H1 (cell line): Measurements from ENCODE around the gene TRIM14. TPM values are rescaled to one million over a fixed set of nuclear protein-coding genes. Genes with fewer than 3 reads are reported as not detected.

Experiments used
- CTCF ChIA-PET: fragments of 300-600 bp; sonication (Branson Sonifier 250); formaldehyde crosslinking; loops from one replicate; lab custom pipeline; 2021; ENCODE audit not compliant: partially characterized antibody; lab: Charles Lee
- POLR2A ChIA-PET: fragments of 300-600 bp; sonication (Branson Sonifier 250); formaldehyde crosslinking; loops from one replicate; lab custom pipeline; 2021; ENCODE audit warnings: inconsistent platforms; ENCODE audit not compliant: partially characterized antibody; lab: Charles Lee
- DNase-seq, 2 experiments: peaks; one replicate each; pipeline versions ENCODE4 v3.0.0 to v3.0.0-alpha.2; 2010 to 2022; ENCODE audit warnings: low spot score in 2 of 2, low read depth in 1 of 2, mixed read lengths in 1 of 2
- FAIRE-seq: peaks from 2 replicates; lab custom pipeline; 2011; peaks lifted over from hg19 to GRCh38; lab: Jason Lieb, UNC
- H2AFZ ChIP-seq: 2 replicates; pipeline ENCODE4 v1.8.1; 2012; ENCODE audit warnings: low read length, inconsistent platforms
- H2AK5ac ChIP-seq: 2 replicates; pipeline ENCODE4 v1.6.1; 2013; ENCODE audit warnings: low read depth, low read length
- H2BK120ac ChIP-seq: replicated peaks from 2 replicates; pipeline ENCODE3; 2013; ENCODE audit warnings: low read depth, low read length, inconsistent platforms
- H2BK12ac ChIP-seq: 2 replicates; pipeline ENCODE4 v1.6.1; 2013; ENCODE audit warnings: low read depth, low read length
- H2BK15ac ChIP-seq: 2 replicates; pipeline ENCODE4 v1.6.1; 2013; ENCODE audit warnings: low read length
- H2BK20ac ChIP-seq: 2 replicates; pipeline ENCODE4 v1.6.1; 2013; ENCODE audit warnings: low read length
- H2BK5ac ChIP-seq: 2 replicates; pipeline ENCODE4 v1.6.1; 2013; ENCODE audit warnings: low read depth, low read length
- H3K14ac ChIP-seq: 2 replicates; pipeline ENCODE4 v1.6.1; 2013; ENCODE audit warnings: inconsistent platforms; ENCODE audit not compliant: insufficient read length
- H3K18ac ChIP-seq: 2 replicates; pipeline ENCODE4 v1.6.1; 2013; ENCODE audit warnings: low read length; ENCODE audit errors: extremely low read depth
- H3K23ac ChIP-seq: 2 replicates; pipeline ENCODE4 v1.6.1; 2013; ENCODE audit warnings: inconsistent platforms; ENCODE audit not compliant: insufficient read length
- H3K23me2 ChIP-seq: 2 replicates; pipeline ENCODE4 v1.6.1; 2013; ENCODE audit warnings: low read depth, low read length
- H3K27ac ChIP-seq: 2 replicates; pipeline ENCODE4 v1.6.1; 2011; ENCODE audit warnings: low read depth, low read length, inconsistent platforms
- H3K27me3 ChIP-seq, 4 experiments: replicated peaks in 1 of 4; 1 replicate in 1 of 4; 2 replicates in 3 of 4; pipeline versions ENCODE4 v1.6.1 to v1.8.1; 2011 to 2013; ENCODE audit warnings: low read length in 3 of 4, mild to moderate bottlenecking in 3 of 4, inconsistent platforms in 2 of 4, mixed read lengths in 2 of 4, moderate library complexity in 1 of 4; ENCODE audit not compliant: control insufficient read depth in 3 of 4, insufficient read depth in 3 of 4; ENCODE audit errors: extremely low read depth in 1 of 4
- H3K36me3 ChIP-seq, 4 experiments: 2 replicates each; pipeline versions ENCODE4 v1.6.1 to v1.8.1; 2011 to 2013; ENCODE audit warnings: mild to moderate bottlenecking in 4 of 4, low read length in 3 of 4, moderate library complexity in 2 of 4, control low read depth in 1 of 4, inconsistent platforms in 1 of 4; ENCODE audit not compliant: insufficient read depth in 4 of 4, control insufficient read depth in 2 of 4
- H3K4ac ChIP-seq: replicated peaks from 2 replicates; pipeline ENCODE3; 2013; ENCODE audit warnings: low read length, low read depth, mixed read lengths, inconsistent platforms; ENCODE audit not compliant: insufficient read length
- H3K4me1 ChIP-seq, 4 experiments: replicated peaks in 1 of 4; 1 replicate in 1 of 4; 2 replicates in 3 of 4; pipeline versions ENCODE4 v1.6.1 to v1.8.1; 2011 to 2013; ENCODE audit warnings: low read length in 3 of 4, inconsistent platforms in 2 of 4, mixed read lengths in 1 of 4; ENCODE audit not compliant: insufficient read depth in 4 of 4, control insufficient read depth in 3 of 4
- H3K4me2 ChIP-seq, 2 experiments: 2 replicates each; pipeline versions ENCODE4 v1.6.1 to v1.8.1; 2011 to 2013; ENCODE audit warnings: low read depth in 2 of 2, low read length in 2 of 2, control low read depth in 1 of 2, inconsistent platforms in 1 of 2, mild to moderate bottlenecking in 1 of 2; ENCODE audit not compliant: insufficient read depth in 1 of 2
- H3K4me3 ChIP-seq, 4 experiments: fragments of 200-600, 300-600 bp in 1 of 4; sonication (generic), shearing (Covaris generic), sonication (Bioruptor Twin) in 1 of 4; 2 replicates each; pipeline versions ENCODE4 v1.5.1 to v1.8.1; 2011 to 2016; ENCODE audit warnings: low read length in 4 of 4, low read depth in 3 of 4, control low read depth in 2 of 4, inconsistent platforms in 2 of 4, mild to moderate bottlenecking in 2 of 4, mixed read lengths in 1 of 4, moderate library complexity in 1 of 4; ENCODE audit not compliant: insufficient read depth in 2 of 4; ENCODE audit errors: extremely low read depth in 1 of 4
- H3K56ac ChIP-seq: replicated peaks from 2 replicates; pipeline ENCODE3; 2013; ENCODE audit warnings: low read depth, mild to moderate bottlenecking, mixed read lengths, low read length, inconsistent platforms; ENCODE audit not compliant: insufficient read length
- H3K79me1 ChIP-seq: 2 replicates; pipeline ENCODE4 v1.6.1; 2013; ENCODE audit warnings: low read depth, low read length, control low read depth
- H3K79me2 ChIP-seq, 2 experiments: 2 replicates each; pipeline versions ENCODE4 v1.6.1 to v1.8.1; 2012 to 2013; ENCODE audit warnings: low read length in 2 of 2, mild to moderate bottlenecking in 2 of 2, inconsistent platforms in 1 of 2; ENCODE audit not compliant: insufficient read depth in 2 of 2, control insufficient read depth in 1 of 2
- H3K9ac ChIP-seq, 4 experiments: replicated peaks in 1 of 4; 1 replicate in 1 of 4; 2 replicates in 3 of 4; pipeline versions ENCODE4 v1.6.1 to v1.8.1; 2011 to 2013; ENCODE audit warnings: low read depth in 3 of 4, low read length in 3 of 4, control low read depth in 2 of 4, mild to moderate bottlenecking in 2 of 4, moderate library complexity in 2 of 4, inconsistent platforms in 1 of 4; ENCODE audit errors: extremely low read depth in 1 of 4
- H3K9me3 ChIP-seq, 2 experiments: 2 replicates each; pipeline versions ENCODE4 v1.6.1 to v1.8.1; 2012 to 2013; ENCODE audit warnings: mild to moderate bottlenecking in 2 of 2, moderate library complexity in 2 of 2, control low read depth in 1 of 2, inconsistent platforms in 1 of 2, low read depth in 1 of 2, low read length in 1 of 2, mixed read lengths in 1 of 2; ENCODE audit not compliant: insufficient read depth in 2 of 2
- H4K20me1 ChIP-seq, 2 experiments: replicated peaks in 1 of 2; 2 replicates each; pipeline versions ENCODE3 to v1.8.1; 2011 to 2013; ENCODE audit warnings: inconsistent platforms in 2 of 2, low read length in 2 of 2, mild to moderate bottlenecking in 1 of 2; ENCODE audit not compliant: insufficient read depth in 2 of 2, control insufficient read depth in 1 of 2
- H4K5ac ChIP-seq: 2 replicates; pipeline ENCODE4 v1.6.1; 2013; ENCODE audit warnings: low read length, low read depth, mixed read lengths, inconsistent platforms; ENCODE audit not compliant: insufficient read length
- H4K8ac ChIP-seq: 2 replicates; pipeline ENCODE4 v1.8.0; 2013; ENCODE audit warnings: mild to moderate bottlenecking, moderate library complexity, low read length, inconsistent platforms; ENCODE audit not compliant: insufficient read depth; ENCODE audit errors: extremely low read depth
- H4K91ac ChIP-seq: replicated peaks from 2 replicates; pipeline ENCODE3; 2013; ENCODE audit warnings: low read length, mixed read lengths, inconsistent platforms; ENCODE audit not compliant: insufficient read length
- CHD1 ChIP-seq: IDR thresholded peaks from 2 replicates; pipeline ENCODE4 v1.6.1; 2012; ENCODE audit warnings: low read depth, low read length, improper control_type of control experiment
- CTBP2 ChIP-seq: IDR thresholded peaks from 2 replicates; pipeline ENCODE4 v1.7.0; 2011; ENCODE audit warnings: borderline replicate concordance, mild to moderate bottlenecking, moderate library complexity, mixed read lengths, low read length; ENCODE audit not compliant: insufficient read depth, insufficient read length
- KDM1A ChIP-seq: fragments of 200-600, 300-600 bp; sonication (generic); IDR thresholded peaks from 2 replicates; pipeline ENCODE4 v1.7.1; 2016; ENCODE audit warnings: mild to moderate bottlenecking, low read length, borderline replicate concordance
- NANOG ChIP-seq: IDR thresholded peaks from 2 replicates; pipeline ENCODE4 v1.6.1; 2011; ENCODE audit warnings: low read length, low read depth, mild to moderate bottlenecking, inconsistent platforms; ENCODE audit not compliant: insufficient read depth, poor library complexity, severe bottlenecking
- RNF2 ChIP-seq: fragments of 200-900, 300-1000 bp; sonication (generic); IDR thresholded peaks from 2 replicates; pipeline ENCODE4 v1.7.1; 2016; ENCODE audit warnings: borderline replicate concordance, low read depth, mild to moderate bottlenecking, antibody characterized with exemption, low read length; ENCODE audit not compliant: poor library complexity, severe bottlenecking; ENCODE audit errors: missing control alignments
- TCF12 ChIP-seq: IDR thresholded peaks from 2 replicates; pipeline ENCODE4 v1.6.1; 2011; ENCODE audit warnings: low read depth, mild to moderate bottlenecking, low read length
- polyA plus RNA-seq, 7 experiments: library from polyadenylated mRNA; depleted of rRNA in 3 of 7; stranded (reverse) in 5 of 7; unstranded in 2 of 7; fragments of >200 nt in 5 of 7; fragments of 200-250 nt in 2 of 7; gene quantifications; 1 replicate in 5 of 7; 2 replicates in 1 of 7; 4 replicates in 1 of 7; pipeline versions ENCODE4 v1.2.1 to v1.2.3, GENCODE V29; 2011 to 2013; ENCODE audit warnings: missing spikeins in 2 of 7, mixed read lengths in 2 of 7
- total RNA-seq: library from RNA; stranded (reverse); fragmentation: NEBNext Ultra II Directional; extraction: Animal tissue kit (Norgen Biotek cat#: 25700); gene quantifications from 2 replicates; pipeline ENCODE4 v1.2.1, GENCODE V29; 2021
- TF ChIP-seq, protein P1 (sequence below), 3 experiments: IDR thresholded peaks; 1 replicate in 2 of 3; 2 replicates in 1 of 3; pipeline versions ENCODE4 v1.5.1 to v1.6.1; 2011; ENCODE audit warnings: low read length in 3 of 3, mild to moderate bottlenecking in 3 of 3, inconsistent platforms in 2 of 3, low read depth in 1 of 3, moderate library complexity in 1 of 3; ENCODE audit not compliant: insufficient read depth in 1 of 3; ENCODE audit errors: control extremely low read depth in 1 of 3

Gene TRIM14
- total and polyA plus RNA-seq, 2 of the 8 experiments (the other 6 are each of a cell fraction or from before 2014, with no cell fraction given), result 9.2 to 19.4 TPM

DNA sequence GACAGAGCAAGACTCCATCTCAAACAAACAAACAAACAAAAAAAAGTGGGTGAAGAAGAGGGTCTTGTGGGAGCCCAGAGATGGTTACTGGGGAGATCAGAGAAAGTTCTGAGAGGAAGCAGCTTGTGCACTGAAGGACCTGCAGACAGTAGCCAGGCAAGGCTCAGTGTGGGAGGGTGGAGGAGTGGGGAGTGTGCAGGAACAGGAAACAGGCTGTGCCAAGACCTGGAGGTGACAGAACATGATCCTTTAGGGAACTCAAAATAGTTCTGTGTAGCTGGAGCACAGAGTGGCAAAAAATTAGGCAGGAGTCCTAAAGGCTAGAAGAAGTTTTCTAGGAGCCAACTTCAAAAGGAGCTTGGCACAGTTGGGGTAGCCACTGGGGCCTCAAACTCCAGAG lies 81.7 kb downstream of the TRIM14 start:
- peaks cover 0 to 3% (median 0%) of the 10 kb centered on the region in 4 experiments; a peak in 2 of 7 replicates for H3K27me3 ChIP-seq
- H2BK12ac ChIP-seq, result no peak overlapping the region
- H3K23ac ChIP-seq, result no peak overlapping the region
- no peak overlapping the region for H4K5ac ChIP-seq
- no peak overlapping the region for H2AFZ ChIP-seq
- H2BK20ac ChIP-seq, result no peak overlapping the region
- no peaks in the 10 kb centered on the region for H4K20me1 ChIP-seq
- no peak overlapping the region for H3K14ac ChIP-seq
- no peaks in the 10 kb centered on the region for H3K36me3 ChIP-seq
- H3K56ac ChIP-seq, result no peak overlapping the region
- no peaks in the 10 kb centered on the region for H3K23me2 ChIP-seq
- H3K27ac ChIP-seq, result no peak overlapping the region
- H3K18ac ChIP-seq, result no peak overlapping the region
- FAIRE-seq (no peak), DNase-seq (no peak)
- H3K9ac ChIP-seq, result no peak overlapping the region
- H4K91ac ChIP-seq, result no peak overlapping the region
- H3K79me2 ChIP-seq, result no peaks in the 10 kb centered on the region
- CTCF ChIA-PET, result interaction anchor here (0.9 to 1.3 kb wide), 5 partner anchors 10 to 44 kb away, joined by 3 to 5 read pairs (median 3); no protein-coding TSS in a partner anchor
- H2AK5ac ChIP-seq, result no peak overlapping the region
- no peak overlapping the region for H3K4ac ChIP-seq
- no peak overlapping the region for H3K4me3 ChIP-seq
- no peaks in the 10 kb centered on the region for H3K4me1 ChIP-seq
- H3K9me3 ChIP-seq, result no peaks in the 10 kb centered on the region
- no peaks in the 10 kb centered on the region for H3K79me1 ChIP-seq
- no peak for TF ChIP-seq CTBP2
- TF ChIP-seq RNF2, result no peak
- no peak for TF ChIP-seq NANOG
- TF ChIP-seq TCF12, result no peak
- no peak for TF ChIP-seq CHD1
- no peak for TF ChIP-seq KDM1A
- TF ChIP-seq, protein P1, sequence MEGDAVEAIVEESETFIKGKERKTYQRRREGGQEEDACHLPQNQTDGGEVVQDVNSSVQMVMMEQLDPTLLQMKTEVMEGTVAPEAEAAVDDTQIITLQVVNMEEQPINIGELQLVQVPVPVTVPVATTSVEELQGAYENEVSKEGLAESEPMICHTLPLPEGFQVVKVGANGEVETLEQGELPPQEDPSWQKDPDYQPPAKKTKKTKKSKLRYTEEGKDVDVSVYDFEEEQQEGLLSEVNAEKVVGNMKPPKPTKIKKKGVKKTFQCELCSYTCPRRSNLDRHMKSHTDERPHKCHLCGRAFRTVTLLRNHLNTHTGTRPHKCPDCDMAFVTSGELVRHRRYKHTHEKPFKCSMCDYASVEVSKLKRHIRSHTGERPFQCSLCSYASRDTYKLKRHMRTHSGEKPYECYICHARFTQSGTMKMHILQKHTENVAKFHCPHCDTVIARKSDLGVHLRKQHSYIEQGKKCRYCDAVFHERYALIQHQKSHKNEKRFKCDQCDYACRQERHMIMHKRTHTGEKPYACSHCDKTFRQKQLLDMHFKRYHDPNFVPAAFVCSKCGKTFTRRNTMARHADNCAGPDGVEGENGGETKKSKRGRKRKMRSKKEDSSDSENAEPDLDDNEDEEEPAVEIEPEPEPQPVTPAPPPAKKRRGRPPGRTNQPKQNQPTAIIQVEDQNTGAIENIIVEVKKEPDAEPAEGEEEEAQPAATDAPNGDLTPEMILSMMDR (IDR thresholded peaks at IDR 0.05; ENCODE audit: control extremely low read depth in 1 of 3, insufficient read depth in 1 of 3, low read depth in 1 of 3, low read length in 3 of 3), result no peak
- H2BK15ac ChIP-seq, result no peak overlapping the region
- no peak overlapping the region for H2BK120ac ChIP-seq
- no peak overlapping the region for H2BK5ac ChIP-seq
- no peak overlapping the region for H4K8ac ChIP-seq
- POLR2A ChIA-PET, result no interaction called here
- H3K4me2 ChIP-seq, result no peak overlapping the region
